Endothelial cell of umbilical vein (primary cell): Measurements from ENCODE around the gene MCRIP2. TPM values are rescaled to one million over a fixed set of nuclear protein-coding genes. Genes with fewer than 3 reads are reported as not detected.

Experiments
- BruUV-seq: library from RNA; stranded (reverse); fragments of 400-500 nt; replicated peaks from 2 replicates; lab custom pipeline; 2021; lab: Mats Ljungman, UMichigan
- CTCF ChIA-PET: fragments of 300-600, 350-600 bp; sonication (Branson Sonifier 250); formaldehyde crosslinking; loops from one replicate; lab custom pipeline; 2021; ENCODE audit warnings: antibody characterized with exemption, inconsistent platforms; lab: Charles Lee
- POLR2A ChIA-PET: fragments of 300-600, 350-600 bp; sonication (Branson Sonifier 250); formaldehyde crosslinking; loops from one replicate; lab custom pipeline; 2021; ENCODE audit warnings: antibody characterized with exemption, inconsistent platforms; lab: Charles Lee
- DNase-seq: peaks from one replicate; pipeline ENCODE4 v3.0.0-alpha.2; 2011; ENCODE audit warnings: low read depth, low spot score
- FAIRE-seq: peaks from 2 replicates; lab custom pipeline; 2011; peaks lifted over from hg19 to GRCh38; lab: Jason Lieb, UNC
- H2AFZ ChIP-seq: 2 replicates; pipeline ENCODE4 v1.6.0; 2012; ENCODE audit warnings: low read depth, low read length, control low read depth, inconsistent platforms
- H3K27ac ChIP-seq: 2 replicates; pipeline ENCODE4 v1.5.1; 2011; ENCODE audit warnings: low read depth, mild to moderate bottlenecking, control low read depth, low read length, moderate library complexity; ENCODE audit not compliant: insufficient read depth
- H3K27me3 ChIP-seq, 2 experiments: 2 replicates each; pipeline versions ENCODE4 v1.6.0 to v1.6.1; 2011; ENCODE audit warnings: low read length in 2 of 2, mixed read lengths in 1 of 2; ENCODE audit not compliant: control insufficient read depth in 2 of 2, insufficient read depth in 2 of 2
- H3K36me3 ChIP-seq, 2 experiments: 2 replicates in 1 of 2; 3 replicates in 1 of 2; pipeline ENCODE4 v1.5.1; 2011; ENCODE audit warnings: low read length in 2 of 2, mild to moderate bottlenecking in 1 of 2, moderate library complexity in 1 of 2; ENCODE audit not compliant: control insufficient read depth in 2 of 2, insufficient read depth in 2 of 2; ENCODE audit errors: extremely low read depth in 1 of 2
- H3K4me1 ChIP-seq: 3 replicates; pipeline ENCODE4 v1.5.1; 2011; ENCODE audit warnings: mild to moderate bottlenecking, low read length; ENCODE audit not compliant: control insufficient read depth, insufficient read depth; ENCODE audit errors: extremely low read depth
- H3K4me2 ChIP-seq: 2 replicates; pipeline ENCODE4 v1.6.1; 2011; ENCODE audit warnings: low read length, control low read depth, mixed read lengths; ENCODE audit not compliant: insufficient read depth
- H3K4me3 ChIP-seq, 3 experiments: fragments of 200-600 bp in 1 of 3; sonication (generic), shearing (Covaris generic) in 1 of 3; replicated peaks in 1 of 3; 2 replicates each; pipeline ENCODE4 v1.5.1; 2011 to 2016; ENCODE audit warnings: control low read depth in 3 of 3, low read length in 3 of 3, mild to moderate bottlenecking in 2 of 3, inconsistent platforms in 1 of 3, low read depth in 1 of 3, moderate library complexity in 1 of 3; ENCODE audit not compliant: insufficient read depth in 1 of 3
- H3K79me2 ChIP-seq: 2 replicates; pipeline ENCODE4 v1.6.0; 2012; ENCODE audit warnings: low read length, inconsistent platforms; ENCODE audit not compliant: control insufficient read depth, insufficient read depth
- H3K9ac ChIP-seq: replicated peaks from 2 replicates; pipeline ENCODE3; 2011; ENCODE audit warnings: low read length, control low read depth; ENCODE audit not compliant: insufficient read depth; ENCODE audit errors: extremely low read depth
- H3K9me1 ChIP-seq: replicated peaks from 3 replicates; pipeline ENCODE4 v1.6.0; 2011; ENCODE audit warnings: mild to moderate bottlenecking, low read length; ENCODE audit not compliant: control insufficient read depth, insufficient read depth; ENCODE audit errors: extremely low read depth
- H3K9me3 ChIP-seq: replicated peaks from 2 replicates; pipeline ENCODE4 v1.5.1; 2012; ENCODE audit warnings: low read length, inconsistent platforms; ENCODE audit not compliant: control insufficient read depth, insufficient read depth
- H4K20me1 ChIP-seq: replicated peaks from 2 replicates; pipeline ENCODE3; 2011; ENCODE audit warnings: mild to moderate bottlenecking, low read length; ENCODE audit not compliant: control insufficient read depth, insufficient read depth; ENCODE audit errors: extremely low read depth
- EZH2 ChIP-seq: IDR thresholded peaks from 2 replicates; pipeline ENCODE4 v1.6.1; 2012; ENCODE audit warnings: borderline replicate concordance, low read depth, mild to moderate bottlenecking, moderate library complexity, low read length, inconsistent platforms; ENCODE audit not compliant: severe bottlenecking
- FOS ChIP-seq: IDR thresholded peaks from 2 replicates; pipeline ENCODE4 v1.6.1; 2011; ENCODE audit warnings: mild to moderate bottlenecking, low read length, moderate library complexity, borderline replicate concordance; ENCODE audit not compliant: insufficient read depth
- JUN ChIP-seq: IDR thresholded peaks from 2 replicates; pipeline ENCODE4 v1.6.1; 2011; ENCODE audit warnings: borderline replicate concordance, low read depth; ENCODE audit not compliant: insufficient read length, insufficient read depth
- POLR2A ChIP-seq: IDR thresholded peaks from 2 replicates; pipeline ENCODE4 v1.6.1; 2012; ENCODE audit warnings: low read depth, mild to moderate bottlenecking, control low read depth, low read length
- POLR2AphosphoS5 ChIP-seq: IDR thresholded peaks from 2 replicates; pipeline ENCODE4 v1.6.1; 2012; ENCODE audit warnings: low read depth, mild to moderate bottlenecking, control low read depth, low read length, moderate library complexity; ENCODE audit not compliant: insufficient read depth
- dilution Hi-C: fragments of 300-500 bp; cut with MboI; formaldehyde crosslinking; loops from one replicate; pipeline ENCODE4 v1.15.0; 2019; ENCODE audit warnings: low sequenced_read_pairs; ENCODE audit not compliant: extremely low pct_ligation_motif_present
- intact Hi-C: fragments of 100-400 bp; cut with micrococcal nuclease; formaldehyde crosslinking; loops from one replicate; pipeline ENCODE4 v1.10.0; 2022
- polyA plus RNA-seq, 4 experiments: library from polyadenylated mRNA; depleted of rRNA in 3 of 4; stranded (reverse) in 3 of 4; unstranded in 1 of 4; fragments of >200 nt; gene quantifications; 2 replicates each; pipeline versions ENCODE4 v1.2.1 to v1.2.3, GENCODE V29; 2011 to 2012; ENCODE audit warnings: missing spikeins in 1 of 4
- total RNA-seq: library from RNA; stranded (reverse); gene quantifications from 2 replicates; pipeline ENCODE4 v1.2.3, GENCODE V29; 2021
- TF ChIP-seq, protein P1 (sequence below): IDR thresholded peaks from 2 replicates; pipeline ENCODE4 v1.6.1; 2011; ENCODE audit not compliant: insufficient read depth, insufficient read length

The MCRIP2 gene
- total and polyA plus RNA-seq, 2 donors (not counting 3 experiments of a cell fraction or from before 2014, with no cell fraction given) = 17.1 to 18.9 TPM

DNA sequence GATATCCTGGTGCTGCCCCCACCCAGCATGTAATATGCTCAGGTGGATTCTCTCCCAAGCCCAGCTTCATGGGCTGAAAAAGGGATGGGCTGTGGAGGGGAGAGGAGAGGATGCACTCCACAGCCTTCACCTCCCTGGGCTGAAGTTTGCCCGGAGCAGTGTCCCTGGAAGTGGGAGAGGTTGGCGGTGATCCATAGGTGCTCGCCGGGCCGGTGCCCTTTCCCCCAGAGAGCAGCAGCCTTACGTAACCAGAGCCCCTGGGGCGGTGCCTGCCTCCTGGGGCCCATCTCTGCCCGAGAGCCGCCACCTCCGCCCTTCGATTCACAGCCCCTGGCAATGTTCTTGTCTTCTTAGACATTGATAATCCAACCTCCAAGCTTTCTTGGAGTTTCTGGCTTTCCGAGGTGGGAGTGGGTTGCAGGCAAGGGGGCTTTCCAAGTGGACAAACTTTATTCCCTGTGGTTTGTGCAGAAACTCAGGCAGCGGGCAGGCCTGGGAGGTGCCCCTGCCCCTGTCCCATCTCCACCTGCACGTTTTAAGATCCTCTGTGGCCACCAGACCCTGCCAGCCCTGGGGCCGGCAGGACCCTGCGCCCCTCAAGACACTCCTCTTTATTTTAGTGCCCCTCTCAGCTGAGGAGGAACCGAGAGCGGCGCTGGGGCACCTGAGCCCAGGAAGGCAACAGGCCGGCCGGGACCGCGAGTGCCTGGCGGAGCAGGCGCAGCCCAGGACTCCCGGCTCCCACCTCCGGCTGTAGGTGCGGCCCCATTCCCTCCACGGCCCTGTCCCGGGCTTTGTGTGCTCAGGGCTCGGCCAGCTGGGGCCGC lies 4.4 kb downstream of the MCRIP2 start:
- Histone ChIP-seq H3K9me1 (no peaks in the 10 kb centered on the region), H3K9ac (no peak overlapping the region), H2AFZ (no peak overlapping the region), H3K36me3 (no peaks in the 10 kb centered on the region), H3K27ac (no peak overlapping the region), H3K27me3 (no peaks in the 10 kb centered on the region), H4K20me1 (no peaks in the 10 kb centered on the region), H3K79me2 (no peaks in the 10 kb centered on the region), H3K4me2 (no peak overlapping the region), H3K4me1 (peaks cover 16% of the 10 kb centered on the region), H3K9me3 (no peaks in the 10 kb centered on the region), H3K4me3 (no peak overlapping the region)
- TF ChIP-seq JUN (no peak), POLR2AphosphoS5 (no peak)
- TF ChIP-seq, protein P1, sequence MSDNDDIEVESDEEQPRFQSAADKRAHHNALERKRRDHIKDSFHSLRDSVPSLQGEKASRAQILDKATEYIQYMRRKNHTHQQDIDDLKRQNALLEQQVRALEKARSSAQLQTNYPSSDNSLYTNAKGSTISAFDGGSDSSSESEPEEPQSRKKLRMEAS = no peak
- POLR2A ChIA-PET = no interaction called here
- no TSS peak for BruUV-seq
- DNase-seq = no peak
- dilution Hi-C loops (no loop called here), intact Hi-C loops (no loop called here)
- no peak for FAIRE-seq
- CTCF ChIA-PET = interaction anchor here (1.2 kb wide), 1 partner anchor 56 kb away, joined by 3 read pairs; the partner anchor contains the start of gene RAB40C

DNA sequence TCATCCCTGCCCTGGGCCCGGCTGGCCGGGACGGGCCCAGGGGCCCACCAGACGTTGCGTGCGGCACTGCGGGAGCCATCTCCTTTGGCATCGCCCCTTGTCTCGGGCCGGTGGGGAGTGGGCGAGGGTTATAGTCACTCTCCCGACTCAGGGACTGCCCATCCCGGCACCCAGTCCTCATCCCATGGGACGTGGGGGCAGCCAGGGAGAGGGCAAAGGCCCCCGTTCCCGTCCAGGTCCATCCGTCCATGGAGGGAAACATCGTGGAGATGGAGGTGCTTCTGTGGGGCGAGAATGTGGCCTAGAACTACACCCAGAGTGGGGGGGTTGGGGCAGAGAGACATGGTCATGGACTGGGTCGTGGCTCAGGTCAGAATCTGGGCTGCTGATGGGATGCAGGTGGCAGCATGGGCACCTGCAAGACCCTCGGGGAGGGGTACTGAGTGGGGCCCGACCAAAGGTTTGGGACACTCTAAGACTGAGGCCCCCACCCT lies 5.1 kb downstream of the MCRIP2 start:
- intact Hi-C loops = no loop called here
- TF ChIP-seq POLR2A (no peak), FOS (no peak), JUN (no peak), EZH2 (no peak)
- ChIA-PET CTCF (interaction anchor here (1.8 kb wide), 1 partner anchor 10 kb away, joined by 8 read pairs; the partner anchor contains the start of gene METTL26), POLR2A (no interaction called here)
- Histone ChIP-seq H3K36me3 (no peaks in the 10 kb centered on the region), H4K20me1 (no peaks in the 10 kb centered on the region), H3K4me2 (no peak overlapping the region), H3K27ac (no peak overlapping the region), H3K79me2 (no peaks in the 10 kb centered on the region), H3K4me3 (no peak overlapping the region), H3K27me3 (no peaks in the 10 kb centered on the region), H3K9me3 (no peaks in the 10 kb centered on the region), H3K4me1 (peaks cover 13% of the 10 kb centered on the region), H2AFZ (no peak overlapping the region), H3K9me1 (no peaks in the 10 kb centered on the region), H3K9ac (no peak overlapping the region)
- no peak for FAIRE-seq
- DNase-seq = no peak
- no TSS peak for BruUV-seq
- dilution Hi-C loops = no loop called here
